Gastroesophageal sphincter (tissue), 4 donors: Measurements from ENCODE around the gene PRRG1. TPM values are rescaled to one million over a fixed set of nuclear protein-coding genes. Genes with fewer than 3 reads are reported as not detected.
"Not testable (repeated sequence)": the region's sequence is repeated elsewhere in the genome, so short reads cannot be mapped to it uniquely, and the experiment has no call there.

Source experiments
- ATAC-seq: fragments of 150-250 bp; one replicate; pipeline ENCODE4 v1.9.1; 2016; ENCODE audit warnings: mild to moderate bottlenecking, moderate library complexity
- H3K27ac ChIP-seq, 4 donors: fragments of 200-600 bp; sonication (generic) in 3 of 4; 1 replicate in 3 of 4; 2 replicates in 1 of 4; pipeline ENCODE4 v1.5.1; 2016 to 2019
- H3K27me3 ChIP-seq: fragments of 200-600 bp; sonication (generic); one replicate; pipeline ENCODE4 v1.5.1; 2019
- H3K36me3 ChIP-seq, 2 donors: fragments of 200-600 bp; sonication (generic); one replicate each; pipeline ENCODE4 v1.5.1; 2019; ENCODE audit warnings: control low read depth in 1 of 2
- H3K4me1 ChIP-seq, 3 donors: fragments of 200-600 bp; sonication (generic); 1 replicate in 2 of 3; 2 replicates in 1 of 3; pipeline ENCODE4 v1.5.1; 2016 to 2019; ENCODE audit warnings: control low read depth in 2 of 3
- H3K4me3 ChIP-seq, 2 donors: fragments of 200-600 bp; sonication (generic); one replicate each; pipeline ENCODE4 v1.5.1; 2019; ENCODE audit warnings: mild to moderate bottlenecking in 1 of 2, moderate library complexity in 1 of 2
- H3K9me3 ChIP-seq, 3 donors: fragments of 200-600 bp; sonication (generic); one replicate each; pipeline ENCODE4 v1.5.1; 2017 to 2019; ENCODE audit warnings: control low read depth in 2 of 3
- EP300 ChIP-seq: sonication (generic); formaldehyde crosslinking; IDR thresholded peaks from one replicate; pipeline ENCODE4 v1.6.1; 2017; ENCODE audit warnings: antibody characterized with exemption, mild to moderate bottlenecking
- POLR2A ChIP-seq, 2 donors: fragments of 450-650 bp; IDR thresholded peaks; one replicate each; pipeline ENCODE4 v1.6.1; 2017; ENCODE audit warnings: antibody characterized with exemption in 2 of 2, mild to moderate bottlenecking in 2 of 2, moderate library complexity in 1 of 2
- POLR2AphosphoS5 ChIP-seq: sonication (generic); formaldehyde crosslinking; IDR thresholded peaks from one replicate; pipeline ENCODE4 v1.6.1; 2017; ENCODE audit warnings: antibody characterized with exemption
- WGBS, 2 donors: methylation state at CpG; one replicate each; pipeline ENCODE4 v1.1.5; 2018; ENCODE audit warnings: low coverage in 1 of 2; 5-methylcytosine and 5-hydroxymethylcytosine counted together
- total RNA-seq, 4 donors: library from RNA; depleted of rRNA; stranded (reverse); fragments of >200 nt; gene quantifications; one replicate each; pipeline ENCODE4 v1.1.0, GENCODE V29; 2016
- TF ChIP-seq, protein P1 (sequence below), 4 experiments: fragments of 200-600 bp in 2 of 4; fragments of 450-650 bp in 2 of 4; sonication (generic) in 1 of 4; IDR thresholded peaks; one replicate each; pipeline ENCODE4 v1.5.1; 2017 to 2019; ENCODE audit warnings: antibody characterized with exemption in 4 of 4, mild to moderate bottlenecking in 2 of 4, moderate library complexity in 2 of 4

PRRG1 gene
- total RNA-seq, 4 donors from 2014 or later, result 5.3 to 13.9 (median 7.0) TPM

DNA sequence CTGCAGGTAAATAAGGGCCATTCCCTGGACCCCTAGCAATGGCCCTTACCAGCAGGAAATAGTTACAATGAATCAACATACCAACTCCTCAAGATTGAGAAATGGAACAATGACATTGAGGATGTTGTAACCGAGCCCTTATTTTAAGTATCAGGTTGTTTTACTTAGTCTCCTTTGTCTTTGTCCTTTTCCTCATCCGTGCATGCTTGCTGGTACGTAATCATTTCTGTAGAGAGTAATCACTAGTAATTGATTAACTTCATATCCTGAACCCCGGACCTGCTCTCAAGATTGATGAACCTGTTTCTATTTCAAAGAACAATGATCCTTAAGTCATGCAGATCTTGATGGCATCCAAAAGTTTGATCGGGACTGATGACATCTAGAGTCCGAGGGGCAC lies 123.7 kb downstream of the PRRG1 start:
- H3K27me3 ChIP-seq, result no peaks in the 10 kb centered on the region

DNA sequence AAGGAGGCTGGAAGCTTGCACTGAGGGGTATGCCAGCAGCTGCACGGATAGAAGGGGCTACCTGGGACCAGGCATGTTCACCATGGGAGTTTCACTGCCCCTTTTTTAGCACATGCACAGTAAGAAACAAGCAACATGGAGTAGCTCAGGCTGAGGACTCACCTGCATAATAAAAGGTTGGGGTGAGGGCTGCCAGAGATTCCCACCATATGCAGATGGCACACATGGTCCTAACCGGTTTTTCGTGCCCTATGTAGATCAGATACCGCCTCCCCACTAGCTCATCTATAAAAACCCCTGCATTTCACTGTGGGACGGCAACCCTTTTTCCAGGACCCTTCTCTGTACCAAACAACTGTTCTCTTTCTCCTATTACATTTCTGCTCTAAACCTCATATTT lies 125.3 kb downstream of the PRRG1 start:
- no peak overlapping the region for H3K4me3 ChIP-seq
- TF ChIP-seq POLR2AphosphoS5 (no peak), POLR2A (IDR thresholded peaks at IDR 0.05) (no peak), EP300 (no peak)
- TF ChIP-seq, protein P1, sequence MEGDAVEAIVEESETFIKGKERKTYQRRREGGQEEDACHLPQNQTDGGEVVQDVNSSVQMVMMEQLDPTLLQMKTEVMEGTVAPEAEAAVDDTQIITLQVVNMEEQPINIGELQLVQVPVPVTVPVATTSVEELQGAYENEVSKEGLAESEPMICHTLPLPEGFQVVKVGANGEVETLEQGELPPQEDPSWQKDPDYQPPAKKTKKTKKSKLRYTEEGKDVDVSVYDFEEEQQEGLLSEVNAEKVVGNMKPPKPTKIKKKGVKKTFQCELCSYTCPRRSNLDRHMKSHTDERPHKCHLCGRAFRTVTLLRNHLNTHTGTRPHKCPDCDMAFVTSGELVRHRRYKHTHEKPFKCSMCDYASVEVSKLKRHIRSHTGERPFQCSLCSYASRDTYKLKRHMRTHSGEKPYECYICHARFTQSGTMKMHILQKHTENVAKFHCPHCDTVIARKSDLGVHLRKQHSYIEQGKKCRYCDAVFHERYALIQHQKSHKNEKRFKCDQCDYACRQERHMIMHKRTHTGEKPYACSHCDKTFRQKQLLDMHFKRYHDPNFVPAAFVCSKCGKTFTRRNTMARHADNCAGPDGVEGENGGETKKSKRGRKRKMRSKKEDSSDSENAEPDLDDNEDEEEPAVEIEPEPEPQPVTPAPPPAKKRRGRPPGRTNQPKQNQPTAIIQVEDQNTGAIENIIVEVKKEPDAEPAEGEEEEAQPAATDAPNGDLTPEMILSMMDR (IDR thresholded peaks at IDR 0.05), result no peak
- ATAC-seq, result no peak

More for the DNA sequence above, 123.7 kb downstream of the PRRG1 start:
- Histone ChIP-seq H3K36me3 (no peaks in the 10 kb centered on the region), H3K27ac (no peak overlapping the region), H3K9me3 (no peaks in the 10 kb centered on the region), H3K4me3 (no peak overlapping the region), H3K4me1 (no peaks in the 10 kb centered on the region)
- TF ChIP-seq EP300 (no peak), POLR2AphosphoS5 (no peak), POLR2A (IDR thresholded peaks at IDR 0.05) (no peak)
- TF ChIP-seq, protein P1 (IDR thresholded peaks at IDR 0.05), result no peak
- ATAC-seq, result no peak
- whole genome bisulfite sequencing, 2 donors, result 64 to 85% methylated on average over 3 to 5 of the region's 6 CpGs

GRCh38 chrX:37476571-37477170 lies 127.5 kb downstream of the PRRG1 start:
- no peaks in the 10 kb centered on the region for H3K9me3 ChIP-seq
- no peak for TF ChIP-seq EP300
- TF ChIP-seq POLR2AphosphoS5, result no peak
- TF ChIP-seq, protein P1 (IDR thresholded peaks at IDR 0.05), result no peak
- no peak for TF ChIP-seq POLR2A (IDR thresholded peaks at IDR 0.05)
- H3K4me3 ChIP-seq, result no peak overlapping the region
- 21 to 83% methylated on average over 1 to 3 of the region's 3 CpGs for WGBS, 2 donors
- H3K27me3 ChIP-seq, result no peaks in the 10 kb centered on the region
- no peaks in the 10 kb centered on the region for H3K4me1 ChIP-seq
- no peaks in the 10 kb centered on the region for H3K36me3 ChIP-seq
- no peak overlapping the region for H3K27ac ChIP-seq
- ATAC-seq, result no peak

More for the DNA sequence above, 125.3 kb downstream of the PRRG1 start:
- no peak overlapping the region for H3K27ac ChIP-seq
- H3K4me1 ChIP-seq, result no peaks in the 10 kb centered on the region
- H3K36me3 ChIP-seq, result no peaks in the 10 kb centered on the region
- H3K27me3 ChIP-seq, result no peaks in the 10 kb centered on the region
- WGBS, 2 donors, result 48 to 80% methylated on average over 3 to 5 of the region's 5 CpGs
- H3K9me3 ChIP-seq, result no peaks in the 10 kb centered on the region

DNA sequence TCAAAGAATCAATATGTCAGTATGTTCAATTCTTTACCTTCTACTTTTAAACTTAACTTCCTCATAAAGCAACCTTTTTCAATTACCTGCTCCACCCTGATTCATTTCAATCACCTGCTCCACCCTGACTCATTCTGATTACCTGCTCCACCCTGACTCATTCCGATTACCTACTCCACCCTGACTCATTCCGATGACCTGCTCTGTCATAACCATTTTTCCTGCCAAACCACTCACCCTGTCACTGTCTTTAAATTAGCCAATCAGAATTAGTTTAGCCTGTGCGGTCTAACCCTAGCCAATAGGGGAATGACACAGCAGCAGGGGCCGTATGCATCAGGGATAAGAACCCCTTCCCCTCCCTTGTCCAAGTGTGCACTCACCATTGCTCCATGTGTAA lies 135.2 kb downstream of the PRRG1 start:
- H3K27ac ChIP-seq, ATAC-seq: not testable (repeated sequence)
- WGBS, 2 donors, result 83 to 90% methylated on average over 4 of the region's 4 CpGs

DNA sequence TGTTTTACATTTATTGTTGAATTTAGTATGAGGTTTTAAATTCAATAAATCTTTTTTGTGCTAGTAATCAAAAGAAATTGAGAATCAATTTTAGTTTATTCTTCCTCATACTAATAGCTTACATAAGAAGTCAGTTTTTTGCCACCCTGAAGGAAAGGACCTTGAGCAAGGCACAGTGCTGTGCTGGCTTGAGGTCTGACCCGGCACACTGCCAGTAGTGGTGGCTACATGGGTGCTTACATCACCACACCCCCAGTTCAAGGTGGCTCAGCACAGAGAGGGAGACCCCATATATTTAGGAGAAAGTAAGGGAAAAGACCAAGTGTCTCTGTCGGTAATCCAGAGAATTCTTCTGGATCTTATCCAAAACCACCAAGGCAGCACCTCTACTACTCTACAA lies 136.3 kb downstream of the PRRG1 start:
- no peak for TF ChIP-seq POLR2A (IDR thresholded peaks at IDR 0.05)
- no peak for TF ChIP-seq POLR2AphosphoS5
- no peak for TF ChIP-seq EP300
- TF ChIP-seq, protein P1 (IDR thresholded peaks at IDR 0.05), result no peak
- WGBS, 2 donors, result 80% methylated on average over 2 of the region's 2 CpGs; no CpG with 5 or more reads in 1 of the 2 donors
- Histone ChIP-seq H3K27ac (no peak overlapping the region), H3K4me1 (no peaks in the 10 kb centered on the region), H3K4me3 (no peak overlapping the region), H3K36me3 (no peaks in the 10 kb centered on the region), H3K9me3 (no peaks in the 10 kb centered on the region), H3K27me3 (no peaks in the 10 kb centered on the region)
- ATAC-seq, result no peak

More for the DNA sequence above, 135.2 kb downstream of the PRRG1 start:
- H3K9me3 ChIP-seq, H3K36me3 ChIP-seq, H3K27me3 ChIP-seq, H3K4me1 ChIP-seq, H3K4me3 ChIP-seq: not testable (repeated sequence)
